ENCODE results near the gene FZD8.

FZD8 gene

DNA sequence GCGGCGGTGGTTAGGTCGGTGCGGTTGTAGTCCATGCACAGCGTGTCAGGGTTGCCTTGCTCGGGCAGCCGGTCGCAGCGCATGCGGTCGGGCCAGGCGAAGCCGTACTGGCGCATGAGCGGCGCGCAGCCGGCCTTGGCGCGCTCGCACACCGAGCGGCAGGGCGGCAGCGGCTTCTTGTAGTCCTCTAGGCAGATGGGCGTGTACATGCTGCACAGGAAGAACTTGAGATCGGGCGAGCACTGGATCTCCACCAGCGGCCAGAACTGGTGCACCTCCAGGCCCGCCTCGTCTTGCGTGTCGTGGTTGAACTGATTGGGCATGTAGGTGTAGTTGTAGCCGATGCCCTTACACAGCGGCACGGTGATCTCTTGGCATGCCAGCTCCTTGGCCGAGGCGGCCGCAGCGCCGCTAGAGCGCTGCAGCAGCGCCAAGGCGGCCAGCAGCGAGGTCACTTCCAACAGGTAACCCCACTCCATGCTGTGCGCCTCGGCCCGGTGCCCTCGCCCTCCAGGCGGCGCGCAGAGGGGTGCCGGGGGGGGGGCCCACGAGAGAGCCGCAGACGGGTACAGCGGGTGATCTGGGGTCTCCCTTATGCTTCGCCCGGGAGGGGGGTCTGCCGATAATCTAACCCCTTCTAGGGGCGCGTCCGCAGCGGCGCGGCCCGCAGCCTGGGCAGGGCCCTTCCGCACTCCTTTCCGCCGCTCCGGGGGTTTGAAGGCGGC, 983 bp downstream of the FZD8 start:
- no peak for DNase-seq (ENCODE audit: low read depth)
- TF ChIP-seq, protein P1, sequence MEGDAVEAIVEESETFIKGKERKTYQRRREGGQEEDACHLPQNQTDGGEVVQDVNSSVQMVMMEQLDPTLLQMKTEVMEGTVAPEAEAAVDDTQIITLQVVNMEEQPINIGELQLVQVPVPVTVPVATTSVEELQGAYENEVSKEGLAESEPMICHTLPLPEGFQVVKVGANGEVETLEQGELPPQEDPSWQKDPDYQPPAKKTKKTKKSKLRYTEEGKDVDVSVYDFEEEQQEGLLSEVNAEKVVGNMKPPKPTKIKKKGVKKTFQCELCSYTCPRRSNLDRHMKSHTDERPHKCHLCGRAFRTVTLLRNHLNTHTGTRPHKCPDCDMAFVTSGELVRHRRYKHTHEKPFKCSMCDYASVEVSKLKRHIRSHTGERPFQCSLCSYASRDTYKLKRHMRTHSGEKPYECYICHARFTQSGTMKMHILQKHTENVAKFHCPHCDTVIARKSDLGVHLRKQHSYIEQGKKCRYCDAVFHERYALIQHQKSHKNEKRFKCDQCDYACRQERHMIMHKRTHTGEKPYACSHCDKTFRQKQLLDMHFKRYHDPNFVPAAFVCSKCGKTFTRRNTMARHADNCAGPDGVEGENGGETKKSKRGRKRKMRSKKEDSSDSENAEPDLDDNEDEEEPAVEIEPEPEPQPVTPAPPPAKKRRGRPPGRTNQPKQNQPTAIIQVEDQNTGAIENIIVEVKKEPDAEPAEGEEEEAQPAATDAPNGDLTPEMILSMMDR (conservative IDR thresholded peaks at IDR 0.05; ENCODE audit: low read depth, low read length): peak; percentile 3
- H3K4me3 ChIP-seq (ENCODE audit: low read length): peak overlapping the region; percentile 76

DNA sequence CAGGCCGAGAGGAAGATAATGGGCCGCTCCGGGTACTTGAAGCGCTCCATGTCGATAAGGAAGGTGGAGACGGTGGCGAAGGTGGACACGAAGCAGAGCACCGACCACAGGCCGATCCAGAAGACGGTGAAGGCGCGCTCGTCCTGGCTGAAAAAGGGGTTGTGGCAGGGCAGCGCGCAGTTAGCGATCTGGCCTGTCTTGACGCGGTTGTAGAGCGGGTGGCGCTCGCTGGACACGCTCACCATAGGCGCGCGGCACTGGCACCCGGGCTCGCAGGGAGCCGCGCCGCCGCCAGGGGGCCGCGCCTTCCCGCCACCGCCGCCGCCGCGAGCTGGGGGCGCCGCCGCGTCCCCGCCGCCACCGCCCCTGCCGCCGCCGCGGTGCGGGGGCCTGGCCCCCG, 1.6 kb downstream of the FZD8 start:
- H3K4me3 ChIP-seq (ENCODE audit: low read length): peak overlapping the region; percentile 70
- no peak for DNase-seq (ENCODE audit: low read depth)

DNA sequence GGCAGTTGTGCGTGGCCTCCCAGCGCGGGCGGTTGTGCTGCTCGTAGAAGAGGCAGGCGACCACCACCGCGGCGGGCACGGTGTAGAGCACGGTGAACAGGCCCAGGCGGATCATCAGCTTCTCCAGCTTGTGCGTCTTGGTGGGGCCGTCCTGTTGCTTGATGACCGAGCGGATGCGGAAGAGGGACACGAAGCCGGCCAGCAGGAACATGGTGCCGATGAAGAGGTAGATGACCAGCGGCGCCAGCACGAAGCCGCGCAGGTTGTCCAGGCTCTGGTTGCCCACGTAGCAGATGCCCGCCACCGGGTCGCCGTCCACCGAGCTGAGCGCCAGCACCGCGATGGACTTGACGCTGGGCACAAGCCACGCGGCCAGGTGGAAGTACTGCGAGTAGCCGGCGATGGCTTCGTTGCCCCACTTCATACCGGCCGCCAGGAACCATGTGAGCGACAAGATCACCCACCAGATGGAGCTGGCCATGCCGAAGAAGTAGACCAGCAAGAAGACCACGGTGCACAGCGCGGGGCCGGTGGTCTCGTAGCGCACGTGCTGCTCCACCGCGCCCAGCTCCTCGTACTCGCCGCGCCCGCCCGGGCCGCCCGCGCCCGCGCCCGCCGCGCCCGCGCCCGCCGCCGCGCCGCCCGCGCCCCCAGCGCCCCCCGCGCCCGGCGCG, 2.2 kb downstream of the FZD8 start:
- no peak for DNase-seq (ENCODE audit: low read depth)
- peak overlapping the region; percentile 70 for H3K4me3 ChIP-seq (ENCODE audit: low read length)

More for the DNA sequence above, 1.6 kb downstream of the FZD8 start:
- TF ChIP-seq, protein P1 (conservative IDR thresholded peaks at IDR 0.05; ENCODE audit: low read depth, low read length): peak; percentile 30

DNA sequence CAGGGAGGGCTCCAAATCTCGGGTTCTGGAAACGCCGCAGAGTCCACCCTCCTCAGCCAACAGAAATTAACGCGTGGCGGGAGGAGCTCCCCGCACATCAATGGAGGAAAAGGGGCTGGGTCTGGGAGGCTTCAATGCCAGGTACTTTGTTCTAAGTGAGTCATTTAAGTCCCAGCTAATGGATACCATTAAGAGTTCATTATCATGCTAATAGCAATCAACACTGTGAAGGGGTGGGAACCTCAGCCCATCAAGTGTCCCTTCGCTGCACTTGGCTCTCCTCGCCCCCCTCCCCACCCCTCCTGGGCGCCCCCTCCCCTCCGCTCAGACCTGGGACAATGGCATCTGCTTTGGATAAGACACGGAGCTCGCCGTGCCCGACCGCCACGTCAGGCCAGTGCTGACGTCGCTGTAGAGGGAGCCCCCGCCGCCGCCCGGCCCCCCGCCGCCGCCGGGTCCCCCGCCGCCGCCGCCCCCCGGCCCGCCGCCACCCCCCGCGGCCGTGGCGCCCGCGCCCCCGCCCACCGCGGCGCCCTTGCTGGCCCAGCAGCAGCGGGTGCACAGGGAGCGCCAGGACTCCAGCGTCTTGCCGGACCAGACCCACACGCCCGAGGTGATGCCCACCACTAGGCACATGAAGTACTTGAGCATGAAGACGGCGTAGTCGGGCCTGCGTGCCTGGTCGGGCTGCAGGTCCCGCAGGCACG, 2.9 kb downstream of the FZD8 start:
- no peak for DNase-seq (ENCODE audit: low read depth)
- TF ChIP-seq, protein P1 (conservative IDR thresholded peaks at IDR 0.05; ENCODE audit: low read depth, low read length): no peak
- peak overlapping the region; percentile 70 for H3K4me3 ChIP-seq (ENCODE audit: low read length)

More for the DNA sequence above, 2.2 kb downstream of the FZD8 start:
- TF ChIP-seq, protein P1 (conservative IDR thresholded peaks at IDR 0.05; ENCODE audit: low read depth, low read length): no peak

DNA sequence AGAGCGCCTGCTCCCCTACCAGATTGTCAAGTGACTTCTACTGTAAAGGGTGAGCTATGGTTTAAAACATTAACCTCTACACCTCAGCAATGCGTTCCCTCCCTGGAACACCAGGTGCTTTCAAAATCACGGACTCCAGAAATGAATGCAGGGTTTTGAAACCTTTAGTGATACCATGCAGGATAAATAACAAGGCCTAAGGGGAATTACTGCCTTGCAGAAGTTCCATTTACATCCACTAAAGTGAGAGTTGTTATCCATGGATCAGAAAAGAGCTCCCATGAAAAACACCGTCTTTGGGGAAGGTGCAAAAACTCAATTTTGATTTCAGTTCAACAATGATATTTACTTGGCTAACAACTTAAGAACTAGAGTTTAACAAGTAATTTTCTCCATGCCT, 4.0 kb downstream of the FZD8 start:
- TF ChIP-seq, protein P1 (conservative IDR thresholded peaks at IDR 0.05; ENCODE audit: low read depth, low read length): no peak
- no peak for DNase-seq (ENCODE audit: low read depth)
- H3K4me3 ChIP-seq (ENCODE audit: low read length): peak overlapping the region; percentile 65

DNA sequence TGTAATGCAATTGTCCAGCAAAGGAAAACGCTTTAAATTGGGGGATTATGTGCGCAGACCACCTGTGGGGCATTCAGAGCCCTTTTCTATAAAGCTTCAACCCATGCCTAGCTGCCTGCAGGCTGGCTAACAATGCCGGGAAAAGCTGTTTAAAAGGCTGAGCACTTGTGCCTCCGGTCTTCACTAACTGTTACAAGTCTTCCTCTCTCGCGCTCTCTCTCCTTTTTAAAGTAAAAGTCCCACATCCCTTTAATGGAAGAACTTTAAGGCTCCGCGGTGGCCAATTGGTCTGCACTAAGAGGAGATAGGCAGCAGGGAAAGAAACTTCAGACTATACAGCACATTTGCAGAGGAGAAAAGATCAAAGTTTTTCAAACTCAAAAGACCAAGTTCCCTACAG, 4.6 kb downstream of the FZD8 start:
- TF ChIP-seq, protein P1 (conservative IDR thresholded peaks at IDR 0.05; ENCODE audit: low read depth, low read length): no peak
- H3K4me3 ChIP-seq (ENCODE audit: low read length): peak overlapping the region; percentile 65
- DNase-seq (ENCODE audit: low read depth): no peak

Data from retinal pigment epithelial cell (primary cell).